ENCODE data around the gene TSPAN5. TPM values are rescaled to one million over a fixed set of nuclear protein-coding genes. Genes with fewer than 3 reads are reported as not detected.

TSPAN5 gene
- total RNA-seq, 4 donors from 2014 or later, result 14.5 to 33.4 (median 17.0) TPM

DNA sequence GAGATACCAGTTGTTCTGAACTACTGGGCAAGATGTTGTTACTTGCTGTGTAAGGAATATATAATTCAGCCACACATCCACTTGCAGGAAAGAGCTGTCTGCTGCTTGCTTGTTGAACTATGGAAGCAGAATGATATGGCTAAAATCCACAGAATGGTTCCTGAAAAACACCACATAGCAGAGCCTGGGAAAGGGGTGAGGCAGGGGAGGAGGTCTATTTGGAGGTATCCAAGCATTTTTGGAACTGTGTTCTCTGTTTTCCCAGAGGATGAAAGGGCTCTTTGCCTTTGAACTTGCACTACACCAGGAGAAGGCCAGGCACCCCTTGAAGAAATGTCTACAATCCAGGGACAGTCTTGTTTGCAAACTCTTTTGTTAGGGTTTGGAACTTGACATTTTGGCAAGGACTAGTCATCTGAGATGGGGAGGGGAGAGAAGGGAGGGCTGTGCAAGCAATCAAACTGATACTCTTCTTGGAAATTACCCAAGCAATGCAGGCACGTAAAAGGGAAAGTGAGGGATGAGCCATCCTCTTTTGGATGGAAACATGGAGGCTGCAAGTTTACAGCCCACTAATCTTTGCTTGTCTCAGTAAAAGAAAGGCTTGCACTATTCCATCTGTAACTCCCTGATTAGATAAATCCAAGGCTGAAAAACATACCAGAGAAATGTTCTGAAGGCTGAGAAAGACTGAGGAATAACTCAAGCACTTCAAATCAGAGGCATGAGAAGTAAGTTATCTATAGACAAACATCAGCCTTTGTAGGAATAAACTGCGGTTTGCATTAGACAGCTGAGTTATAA, 141.0 kb downstream of the TSPAN5 start:
- DNase-seq (ENCODE audit: low spot score in 2 of 2), result no peak
- Histone ChIP-seq H3K27me3 (no peaks in the 10 kb centered on the region), H3K4me1 (no peaks in the 10 kb centered on the region), H3K9me3 (no peaks in the 10 kb centered on the region), H3K27ac (no peak overlapping the region), H3K36me3 (no peaks in the 10 kb centered on the region), H3K4me3 (no peak overlapping the region)
- TF ChIP-seq POLR2A (IDR thresholded peaks at IDR 0.05) (no peak), EP300 (IDR thresholded peaks at IDR 0.05) (no peak), POLR2AphosphoS5 (IDR thresholded peaks at IDR 0.05) (no peak)
- TF ChIP-seq, protein P1, sequence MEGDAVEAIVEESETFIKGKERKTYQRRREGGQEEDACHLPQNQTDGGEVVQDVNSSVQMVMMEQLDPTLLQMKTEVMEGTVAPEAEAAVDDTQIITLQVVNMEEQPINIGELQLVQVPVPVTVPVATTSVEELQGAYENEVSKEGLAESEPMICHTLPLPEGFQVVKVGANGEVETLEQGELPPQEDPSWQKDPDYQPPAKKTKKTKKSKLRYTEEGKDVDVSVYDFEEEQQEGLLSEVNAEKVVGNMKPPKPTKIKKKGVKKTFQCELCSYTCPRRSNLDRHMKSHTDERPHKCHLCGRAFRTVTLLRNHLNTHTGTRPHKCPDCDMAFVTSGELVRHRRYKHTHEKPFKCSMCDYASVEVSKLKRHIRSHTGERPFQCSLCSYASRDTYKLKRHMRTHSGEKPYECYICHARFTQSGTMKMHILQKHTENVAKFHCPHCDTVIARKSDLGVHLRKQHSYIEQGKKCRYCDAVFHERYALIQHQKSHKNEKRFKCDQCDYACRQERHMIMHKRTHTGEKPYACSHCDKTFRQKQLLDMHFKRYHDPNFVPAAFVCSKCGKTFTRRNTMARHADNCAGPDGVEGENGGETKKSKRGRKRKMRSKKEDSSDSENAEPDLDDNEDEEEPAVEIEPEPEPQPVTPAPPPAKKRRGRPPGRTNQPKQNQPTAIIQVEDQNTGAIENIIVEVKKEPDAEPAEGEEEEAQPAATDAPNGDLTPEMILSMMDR (IDR thresholded peaks at IDR 0.05), result no peak
- WGBS, result 72% methylated on average over 2 of the region's 2 CpGs

DNA sequence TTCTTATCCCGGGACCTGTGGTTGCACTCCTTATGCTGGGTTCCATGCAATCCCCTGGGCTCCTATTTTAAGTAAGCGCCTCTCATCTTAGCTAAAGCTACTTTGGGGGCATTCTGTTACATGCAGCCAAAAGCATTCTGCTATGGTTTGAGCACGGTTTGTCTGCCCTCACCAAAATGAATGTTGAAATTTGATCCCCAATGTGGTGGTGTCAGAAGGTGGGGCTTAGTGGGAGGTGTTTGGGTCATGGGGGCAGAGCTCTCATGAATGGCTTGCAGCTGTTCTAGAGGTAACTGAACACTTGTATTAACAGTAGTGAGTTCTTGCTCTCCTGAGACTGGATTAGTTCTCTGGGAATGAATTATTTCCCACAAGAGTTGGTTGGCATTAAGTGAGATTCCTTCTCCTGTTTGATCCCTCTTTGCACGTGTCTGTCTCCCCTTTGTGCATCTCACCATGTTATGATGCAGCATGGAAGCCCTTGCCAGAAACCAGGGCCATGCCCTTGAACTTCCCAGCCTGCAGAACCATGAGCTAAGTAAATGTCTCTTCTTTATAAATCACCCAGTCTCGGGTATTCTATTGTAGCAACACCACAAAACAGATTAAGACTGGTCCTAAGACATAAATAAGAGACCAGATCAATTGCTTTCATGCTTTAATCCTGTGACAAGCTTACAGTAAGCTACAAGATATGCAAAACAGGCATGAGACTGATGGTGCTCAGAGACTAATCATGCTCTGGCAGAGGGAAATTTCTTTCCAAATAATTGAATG, 141.8 kb downstream of the TSPAN5 start:
- no peak for DNase-seq (ENCODE audit: low spot score in 2 of 2)
- H3K27me3 ChIP-seq, result no peaks in the 10 kb centered on the region
- H3K36me3 ChIP-seq, result no peaks in the 10 kb centered on the region
- H3K9me3 ChIP-seq, result no peaks in the 10 kb centered on the region
- H3K4me3 ChIP-seq, result no peak overlapping the region
- WGBS, result 85% methylated on average over 5 of the region's 5 CpGs
- H3K27ac ChIP-seq, result no peak overlapping the region
- no peaks in the 10 kb centered on the region for H3K4me1 ChIP-seq
- TF ChIP-seq, protein P1 (IDR thresholded peaks at IDR 0.05), result no peak
- no peak for TF ChIP-seq EP300 (IDR thresholded peaks at IDR 0.05)
- no peak for TF ChIP-seq POLR2AphosphoS5 (IDR thresholded peaks at IDR 0.05)
- no peak for TF ChIP-seq POLR2A (IDR thresholded peaks at IDR 0.05)

DNA sequence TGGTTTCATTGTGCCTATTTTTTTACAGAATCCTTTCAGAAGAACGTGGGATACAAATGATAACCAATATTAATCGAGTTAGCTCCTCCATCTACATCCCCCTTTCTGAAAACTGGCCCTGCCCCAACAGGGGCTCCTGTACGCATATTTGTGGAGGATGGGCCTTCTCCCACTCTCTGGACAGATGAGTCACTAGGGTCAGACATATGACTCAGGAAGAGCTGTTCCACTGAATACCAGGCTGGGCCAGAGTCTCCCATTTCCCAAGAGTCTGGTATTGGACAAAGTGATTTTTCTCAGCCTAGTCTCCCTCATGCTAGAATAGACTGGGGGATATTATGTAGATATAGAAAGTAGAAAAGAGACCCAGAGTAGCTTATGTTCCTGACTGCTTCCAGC, 142.4 kb downstream of the TSPAN5 start:
- no peak for DNase-seq (ENCODE audit: low spot score in 2 of 2)
- H3K4me1 ChIP-seq, result peaks cover 4% of the 10 kb centered on the region
- no peak for TF ChIP-seq POLR2AphosphoS5 (IDR thresholded peaks at IDR 0.05)
- no peak for TF ChIP-seq POLR2A (IDR thresholded peaks at IDR 0.05)
- TF ChIP-seq EP300 (IDR thresholded peaks at IDR 0.05), result no peak
- TF ChIP-seq, protein P1 (IDR thresholded peaks at IDR 0.05), result no peak
- H3K27ac ChIP-seq, result no peak overlapping the region
- H3K27me3 ChIP-seq, result no peaks in the 10 kb centered on the region
- no peak overlapping the region for H3K4me3 ChIP-seq
- H3K36me3 ChIP-seq, result no peaks in the 10 kb centered on the region
- no peaks in the 10 kb centered on the region for H3K9me3 ChIP-seq
- WGBS, result 81% methylated on average over 3 of the region's 3 CpGs

DNA sequence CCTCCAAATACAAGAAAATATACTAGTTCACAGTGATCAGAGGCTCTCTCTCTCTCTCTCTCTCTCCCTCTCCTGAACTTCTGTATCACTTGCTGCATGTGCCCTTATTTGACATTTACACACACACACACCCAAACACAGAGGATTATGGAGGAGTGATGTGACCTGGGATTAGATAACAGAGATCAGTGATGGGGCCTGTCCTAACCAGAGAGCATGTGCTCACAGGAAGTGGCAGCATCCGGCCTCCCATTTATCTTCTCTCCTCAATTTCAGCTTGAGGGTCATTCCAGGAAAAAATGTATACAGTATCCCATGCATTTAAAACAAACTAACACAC, 143.0 kb downstream of the TSPAN5 start:
- DNase-seq (ENCODE audit: low spot score in 2 of 2), result no peak
- Histone ChIP-seq H3K4me3 (no peak overlapping the region), H3K27ac (no peak overlapping the region), H3K27me3 (no peaks in the 10 kb centered on the region), H3K4me1 (peaks cover 9% of the 10 kb centered on the region), H3K9me3 (no peaks in the 10 kb centered on the region), H3K36me3 (no peaks in the 10 kb centered on the region)
- WGBS, result 52% methylated on average over 1 of the region's 1 CpG
- TF ChIP-seq POLR2AphosphoS5 (IDR thresholded peaks at IDR 0.05), result no peak
- no peak for TF ChIP-seq POLR2A (IDR thresholded peaks at IDR 0.05)
- no peak for TF ChIP-seq EP300 (IDR thresholded peaks at IDR 0.05)
- TF ChIP-seq, protein P1 (IDR thresholded peaks at IDR 0.05), result no peak

Data from suprapubic skin (tissue), 4 donors.